Prostate gland (tissue), 2 donors: ENCODE data around the gene MN1.

ENCODE experiments used
- CTCF ChIP-seq, 4 experiments: fragments of 200-600 bp in 2 of 4; fragments of 450-650 bp in 2 of 4; sonication (generic) in 2 of 4; IDR thresholded peaks; 1 replicate in 3 of 4; 2 replicates in 1 of 4; pipeline ENCODE4 v1.5.1; 2016 to 2019; ENCODE audit warnings: antibody characterized with exemption in 4 of 4, mild to moderate bottlenecking in 2 of 4, moderate library complexity in 2 of 4
- POLR2A ChIP-seq: fragments of 450-650 bp; IDR thresholded peaks from one replicate; pipeline ENCODE4 v1.6.1; 2016; ENCODE audit warnings: antibody characterized with exemption, mild to moderate bottlenecking

GRCh38 chr22:27836181-27836580 lies 34.6 kb upstream of the MN1 start:
- no peak for TF ChIP-seq POLR2A
- no peak for TF ChIP-seq CTCF (IDR thresholded peaks at IDR 0.05)
